AG04450 (cell line): ENCODE data around the gene PLPP1. TPM values are rescaled to one million over a fixed set of nuclear protein-coding genes. Genes with fewer than 3 reads are reported as not detected.

Source experiments
- CTCF ChIA-PET: fragments of 300-600, 350-600 bp; formaldehyde crosslinking; extraction: SDS; loops from one replicate; lab custom pipeline; 2022; ENCODE audit warnings: antibody characterized with exemption, inconsistent platforms; lab: Charles Lee
- POLR2A ChIA-PET: fragments of 350-600 bp; formaldehyde crosslinking; extraction: SDS; loops from one replicate; lab custom pipeline; 2021; ENCODE audit warnings: antibody characterized with exemption, inconsistent platforms; lab: Yijun Ruan, JAX
- DNase-seq: peaks from one replicate; pipeline ENCODE4 v3.0.0-alpha.2; 2011; ENCODE audit warnings: low read depth, low spot score
- H3K27ac ChIP-seq: one replicate; pipeline ENCODE4 v1.5.1; 2012; ENCODE audit warnings: low read depth, low read length, control low read depth
- H3K27me3 ChIP-seq: one replicate; pipeline ENCODE4 v1.6.0; 2012; ENCODE audit warnings: low read length; ENCODE audit not compliant: control insufficient read depth, insufficient read depth
- H3K4me3 ChIP-seq: 2 replicates; pipeline ENCODE4 v1.5.1; 2011; ENCODE audit warnings: mild to moderate bottlenecking, low read depth, low read length, control low read depth
- H3K9me3 ChIP-seq: 2 replicates; pipeline ENCODE4 v1.5.1; 2012; ENCODE audit warnings: low read length; ENCODE audit not compliant: control insufficient read depth, insufficient read depth
- CTCF ChIP-seq: IDR thresholded peaks from 2 replicates; pipeline ENCODE4 v1.5.1; 2011; ENCODE audit warnings: low read depth, low read length, control low read depth, inconsistent platforms
- polyA plus RNA-seq: library from polyadenylated mRNA; depleted of rRNA; stranded (reverse); fragments of >200 nt; gene quantifications from 2 replicates; pipeline ENCODE4 v1.2.3, GENCODE V29; 2011

The PLPP1 gene
- polyA plus RNA-seq, 1 experiment = 54.9 TPM

- Histone ChIP-seq H3K9me3 (no peaks in the 10 kb centered on the region; the same call in 1 of the 2 replicates), H3K27ac (no peak overlapping the region), H3K4me3 (peak overlapping the region; percentile 81), H3K27me3 (no peaks in the 10 kb centered on the region)
- TF ChIP-seq CTCF = no peak
- no peak for DNase-seq
- ChIA-PET POLR2A (interaction anchor here (0.6 kb wide), 1 partner anchor 11 kb away, joined by 5 read pairs; no protein-coding TSS in a partner anchor), CTCF (interaction anchor here (0.8 to 1.4 kb wide), 2 partner anchors 8 to 158 kb away, joined by 3 read pairs; no protein-coding TSS in a partner anchor)
These were observed 986 bp downstream of the PLPP1 start for GRCh38 chr5:55533521-55534435.

- H3K27me3 ChIP-seq = no peaks in the 10 kb centered on the region
- no peak overlapping the region for H3K27ac ChIP-seq
- no peaks in the 10 kb centered on the region; the same call in 1 of the 2 replicates for H3K9me3 ChIP-seq
- ChIA-PET POLR2A (no interaction called here), CTCF (no interaction called here)
- no peak for TF ChIP-seq CTCF
- DNase-seq = no peak
- no peak overlapping the region for H3K4me3 ChIP-seq
These were observed 4.1 kb downstream of the PLPP1 start for GRCh38 chr5:55530669-55531068.

GRCh38 chr5:55524816-55525215, 9.9 kb downstream of the PLPP1 start:
- Histone ChIP-seq H3K9me3 (no peaks in the 10 kb centered on the region), H3K27ac (no peak overlapping the region), H3K4me3 (no peak overlapping the region), H3K27me3 (no peaks in the 10 kb centered on the region)
- POLR2A ChIA-PET = interaction anchor here (0.5 kb wide), 1 partner anchor 83 kb away, joined by 4 read pairs; no protein-coding TSS in a partner anchor
- CTCF ChIA-PET = interaction anchor here (1.6 kb wide), 1 partner anchor 167 kb away, joined by 5 read pairs; no protein-coding TSS in a partner anchor
- no peak for DNase-seq
- no peak for TF ChIP-seq CTCF

- no peak for TF ChIP-seq CTCF
- ChIA-PET CTCF (interaction anchor here (1.6 kb wide), 1 partner anchor 168 kb away, joined by 5 read pairs; no protein-coding TSS in a partner anchor), POLR2A (no interaction called here)
- Histone ChIP-seq H3K27ac (no peak overlapping the region), H3K4me3 (no peak overlapping the region), H3K27me3 (no peaks in the 10 kb centered on the region), H3K9me3 (no peaks in the 10 kb centered on the region)
- no peak for DNase-seq
These were observed 11.5 kb downstream of the PLPP1 start for GRCh38 chr5:55523293-55523692.

- TF ChIP-seq CTCF = no peak
- Histone ChIP-seq H3K27me3 (no peaks in the 10 kb centered on the region), H3K27ac (no peak overlapping the region), H3K9me3 (no peaks in the 10 kb centered on the region), H3K4me3 (no peak overlapping the region)
- POLR2A ChIA-PET = no interaction called here
- no peak for DNase-seq
- CTCF ChIA-PET = no interaction called here
These were observed 12.9 kb downstream of the PLPP1 start for GRCh38 chr5:55521881-55522280.
